GM23338 (cell line): ENCODE data around the gene DPEP2NB.

Experiments
- CREB1 ChIP-seq: fragments of 250-450 bp; sonication (Bioruptor Pico); IDR thresholded peaks from 2 replicates; pipeline ENCODE4 v1.5.0; 2020; ENCODE audit warnings: low read depth, mild to moderate bottlenecking, moderate library complexity
- EZH2 ChIP-seq: fragments of 200-600 bp; sonication (generic); IDR thresholded peaks from one replicate; pipeline ENCODE4 v1.8.0; 2017; ENCODE audit warnings: antibody characterized with exemption, mild to moderate bottlenecking, low read depth; ENCODE audit not compliant: unreplicated experiment
- EZH2phosphoT487 ChIP-seq: fragments of 200-600 bp; sonication (generic); IDR thresholded peaks from one replicate; pipeline ENCODE4 v1.8.1; 2018; ENCODE audit warnings: antibody characterized with exemption; ENCODE audit not compliant: unreplicated experiment
- JUNB ChIP-seq: IDR thresholded peaks from one replicate; pipeline ENCODE4 v1.6.1; 2016; ENCODE audit warnings: antibody characterized with exemption; ENCODE audit not compliant: unreplicated experiment
- NANOG ChIP-seq: IDR thresholded peaks from 2 replicates; pipeline ENCODE4 v1.6.1; 2016; ENCODE audit warnings: antibody characterized with exemption, borderline replicate concordance
- POLR2AphosphoS5 ChIP-seq: IDR thresholded peaks from 2 replicates; pipeline ENCODE4 v1.6.1; 2016; ENCODE audit warnings: antibody characterized with exemption, low read depth
- STAT1 ChIP-seq: IDR thresholded peaks from one replicate; pipeline ENCODE4 v1.6.1; 2016; ENCODE audit warnings: antibody characterized with exemption; ENCODE audit not compliant: unreplicated experiment
- TF ChIP-seq, protein P1 (sequence below), 2 experiments: fragments of 200-600 bp in 1 of 2; sonication (generic) in 1 of 2; conservative IDR thresholded peaks; 2 replicates each; pipeline versions ENCODE4 v1.5.1 to v1.6.1; 2016 to 2017; ENCODE audit warnings: antibody characterized with exemption in 2 of 2, low read depth in 2 of 2, mild to moderate bottlenecking in 2 of 2, moderate library complexity in 1 of 2
- TF ChIP-seq, protein P2 (sequence below): IDR thresholded peaks from 2 replicates; pipeline ENCODE4 v1.6.1; 2016; ENCODE audit warnings: antibody characterized with exemption

DNA sequence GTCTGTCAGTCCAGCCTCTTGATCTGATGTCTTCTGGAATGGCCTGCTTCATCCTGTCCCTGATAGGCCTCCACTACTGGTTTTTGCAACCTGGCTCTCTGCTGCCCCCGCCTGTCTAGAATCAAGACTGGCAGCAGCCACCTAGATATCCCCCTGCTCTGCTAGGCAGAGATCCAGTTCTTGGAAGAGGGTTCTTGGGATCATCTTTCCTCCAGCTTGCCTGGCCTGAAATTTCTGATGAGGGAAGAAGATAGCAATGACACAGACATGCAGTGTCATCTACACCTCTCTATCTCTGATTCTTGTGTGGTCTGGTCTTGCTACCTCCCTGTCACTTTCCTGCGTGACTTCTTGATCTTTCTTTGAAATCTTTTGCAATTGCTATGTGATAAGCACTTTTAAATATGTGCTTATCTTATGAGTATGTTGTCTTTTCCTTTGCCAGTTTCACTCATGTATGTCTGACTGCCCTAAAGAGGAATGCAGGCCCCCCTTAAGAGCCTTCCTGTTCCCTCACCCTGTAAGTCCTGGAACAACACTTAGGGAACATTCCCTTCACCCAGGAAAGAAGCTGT is 49.2 kb upstream of the DPEP2NB start:
- no peak for TF ChIP-seq POLR2AphosphoS5
- TF ChIP-seq, protein P1, sequence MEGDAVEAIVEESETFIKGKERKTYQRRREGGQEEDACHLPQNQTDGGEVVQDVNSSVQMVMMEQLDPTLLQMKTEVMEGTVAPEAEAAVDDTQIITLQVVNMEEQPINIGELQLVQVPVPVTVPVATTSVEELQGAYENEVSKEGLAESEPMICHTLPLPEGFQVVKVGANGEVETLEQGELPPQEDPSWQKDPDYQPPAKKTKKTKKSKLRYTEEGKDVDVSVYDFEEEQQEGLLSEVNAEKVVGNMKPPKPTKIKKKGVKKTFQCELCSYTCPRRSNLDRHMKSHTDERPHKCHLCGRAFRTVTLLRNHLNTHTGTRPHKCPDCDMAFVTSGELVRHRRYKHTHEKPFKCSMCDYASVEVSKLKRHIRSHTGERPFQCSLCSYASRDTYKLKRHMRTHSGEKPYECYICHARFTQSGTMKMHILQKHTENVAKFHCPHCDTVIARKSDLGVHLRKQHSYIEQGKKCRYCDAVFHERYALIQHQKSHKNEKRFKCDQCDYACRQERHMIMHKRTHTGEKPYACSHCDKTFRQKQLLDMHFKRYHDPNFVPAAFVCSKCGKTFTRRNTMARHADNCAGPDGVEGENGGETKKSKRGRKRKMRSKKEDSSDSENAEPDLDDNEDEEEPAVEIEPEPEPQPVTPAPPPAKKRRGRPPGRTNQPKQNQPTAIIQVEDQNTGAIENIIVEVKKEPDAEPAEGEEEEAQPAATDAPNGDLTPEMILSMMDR (conservative IDR thresholded peaks at IDR 0.05; ENCODE audit: low read depth in 2 of 2): peak; percentile 83
- TF ChIP-seq CREB1: no peak
- TF ChIP-seq EZH2: no peak
- TF ChIP-seq, protein P2, sequence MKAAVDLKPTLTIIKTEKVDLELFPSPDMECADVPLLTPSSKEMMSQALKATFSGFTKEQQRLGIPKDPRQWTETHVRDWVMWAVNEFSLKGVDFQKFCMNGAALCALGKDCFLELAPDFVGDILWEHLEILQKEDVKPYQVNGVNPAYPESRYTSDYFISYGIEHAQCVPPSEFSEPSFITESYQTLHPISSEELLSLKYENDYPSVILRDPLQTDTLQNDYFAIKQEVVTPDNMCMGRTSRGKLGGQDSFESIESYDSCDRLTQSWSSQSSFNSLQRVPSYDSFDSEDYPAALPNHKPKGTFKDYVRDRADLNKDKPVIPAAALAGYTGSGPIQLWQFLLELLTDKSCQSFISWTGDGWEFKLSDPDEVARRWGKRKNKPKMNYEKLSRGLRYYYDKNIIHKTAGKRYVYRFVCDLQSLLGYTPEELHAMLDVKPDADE: no peak
- TF ChIP-seq NANOG: no peak
- TF ChIP-seq JUNB: no peak
- no peak for TF ChIP-seq EZH2phosphoT487
- TF ChIP-seq STAT1: no peak
